Endothelial cell of umbilical vein (primary cell): Measurements from ENCODE around the gene C16orf78. TPM values are rescaled to one million over a fixed set of nuclear protein-coding genes. Genes with fewer than 3 reads are reported as not detected.

Experiments
- BruUV-seq: library from RNA; stranded (reverse); fragments of 400-500 nt; replicated peaks from 2 replicates; lab custom pipeline; 2021; lab: Mats Ljungman, UMichigan
- CTCF ChIA-PET: fragments of 300-600, 350-600 bp; sonication (Branson Sonifier 250); formaldehyde crosslinking; loops from one replicate; lab custom pipeline; 2021; ENCODE audit warnings: antibody characterized with exemption, inconsistent platforms; lab: Charles Lee
- POLR2A ChIA-PET: fragments of 300-600, 350-600 bp; sonication (Branson Sonifier 250); formaldehyde crosslinking; loops from one replicate; lab custom pipeline; 2021; ENCODE audit warnings: antibody characterized with exemption, inconsistent platforms; lab: Charles Lee
- DNase-seq: peaks from one replicate; pipeline ENCODE4 v3.0.0-alpha.2; 2011; ENCODE audit warnings: low read depth, low spot score
- FAIRE-seq: peaks from 2 replicates; lab custom pipeline; 2011; peaks lifted over from hg19 to GRCh38; lab: Jason Lieb, UNC
- H2AFZ ChIP-seq: 2 replicates; pipeline ENCODE4 v1.6.0; 2012; ENCODE audit warnings: low read depth, low read length, control low read depth, inconsistent platforms
- H3K27ac ChIP-seq: 2 replicates; pipeline ENCODE4 v1.5.1; 2011; ENCODE audit warnings: low read depth, mild to moderate bottlenecking, control low read depth, low read length, moderate library complexity; ENCODE audit not compliant: insufficient read depth
- H3K27me3 ChIP-seq, 2 experiments: 2 replicates each; pipeline versions ENCODE4 v1.6.0 to v1.6.1; 2011; ENCODE audit warnings: low read length in 2 of 2, mixed read lengths in 1 of 2; ENCODE audit not compliant: control insufficient read depth in 2 of 2, insufficient read depth in 2 of 2
- H3K36me3 ChIP-seq, 2 experiments: 2 replicates in 1 of 2; 3 replicates in 1 of 2; pipeline ENCODE4 v1.5.1; 2011; ENCODE audit warnings: low read length in 2 of 2, mild to moderate bottlenecking in 1 of 2, moderate library complexity in 1 of 2; ENCODE audit not compliant: control insufficient read depth in 2 of 2, insufficient read depth in 2 of 2; ENCODE audit errors: extremely low read depth in 1 of 2
- H3K4me1 ChIP-seq: 3 replicates; pipeline ENCODE4 v1.5.1; 2011; ENCODE audit warnings: mild to moderate bottlenecking, low read length; ENCODE audit not compliant: control insufficient read depth, insufficient read depth; ENCODE audit errors: extremely low read depth
- H3K4me2 ChIP-seq: 2 replicates; pipeline ENCODE4 v1.6.1; 2011; ENCODE audit warnings: low read length, control low read depth, mixed read lengths; ENCODE audit not compliant: insufficient read depth
- H3K4me3 ChIP-seq, 3 experiments: fragments of 200-600 bp in 1 of 3; sonication (generic), shearing (Covaris generic) in 1 of 3; replicated peaks in 1 of 3; 2 replicates each; pipeline ENCODE4 v1.5.1; 2011 to 2016; ENCODE audit warnings: control low read depth in 3 of 3, low read length in 3 of 3, mild to moderate bottlenecking in 2 of 3, inconsistent platforms in 1 of 3, low read depth in 1 of 3, moderate library complexity in 1 of 3; ENCODE audit not compliant: insufficient read depth in 1 of 3
- H3K79me2 ChIP-seq: 2 replicates; pipeline ENCODE4 v1.6.0; 2012; ENCODE audit warnings: low read length, inconsistent platforms; ENCODE audit not compliant: control insufficient read depth, insufficient read depth
- H3K9ac ChIP-seq: replicated peaks from 2 replicates; pipeline ENCODE3; 2011; ENCODE audit warnings: low read length, control low read depth; ENCODE audit not compliant: insufficient read depth; ENCODE audit errors: extremely low read depth
- H3K9me1 ChIP-seq: replicated peaks from 3 replicates; pipeline ENCODE4 v1.6.0; 2011; ENCODE audit warnings: mild to moderate bottlenecking, low read length; ENCODE audit not compliant: control insufficient read depth, insufficient read depth; ENCODE audit errors: extremely low read depth
- H3K9me3 ChIP-seq: replicated peaks from 2 replicates; pipeline ENCODE4 v1.5.1; 2012; ENCODE audit warnings: low read length, inconsistent platforms; ENCODE audit not compliant: control insufficient read depth, insufficient read depth
- H4K20me1 ChIP-seq: replicated peaks from 2 replicates; pipeline ENCODE3; 2011; ENCODE audit warnings: mild to moderate bottlenecking, low read length; ENCODE audit not compliant: control insufficient read depth, insufficient read depth; ENCODE audit errors: extremely low read depth
- EZH2 ChIP-seq: IDR thresholded peaks from 2 replicates; pipeline ENCODE4 v1.6.1; 2012; ENCODE audit warnings: borderline replicate concordance, low read depth, mild to moderate bottlenecking, moderate library complexity, low read length, inconsistent platforms; ENCODE audit not compliant: severe bottlenecking
- FOS ChIP-seq: IDR thresholded peaks from 2 replicates; pipeline ENCODE4 v1.6.1; 2011; ENCODE audit warnings: mild to moderate bottlenecking, low read length, moderate library complexity, borderline replicate concordance; ENCODE audit not compliant: insufficient read depth
- GATA2 ChIP-seq: IDR thresholded peaks from 2 replicates; pipeline ENCODE4 v1.7.0; 2011; ENCODE audit warnings: low read depth, mild to moderate bottlenecking, moderate library complexity, mixed read lengths, low read length; ENCODE audit not compliant: insufficient read length, insufficient read depth
- JUN ChIP-seq: IDR thresholded peaks from 2 replicates; pipeline ENCODE4 v1.6.1; 2011; ENCODE audit warnings: borderline replicate concordance, low read depth; ENCODE audit not compliant: insufficient read length, insufficient read depth
- MYC ChIP-seq: IDR thresholded peaks from one replicate; pipeline ENCODE4 v1.6.1; 2011; ENCODE audit warnings: mild to moderate bottlenecking, low read depth, low read length
- POLR2A ChIP-seq: IDR thresholded peaks from 2 replicates; pipeline ENCODE4 v1.6.1; 2012; ENCODE audit warnings: low read depth, mild to moderate bottlenecking, control low read depth, low read length
- POLR2AphosphoS5 ChIP-seq: IDR thresholded peaks from 2 replicates; pipeline ENCODE4 v1.6.1; 2012; ENCODE audit warnings: low read depth, mild to moderate bottlenecking, control low read depth, low read length, moderate library complexity; ENCODE audit not compliant: insufficient read depth
- dilution Hi-C: fragments of 300-500 bp; cut with MboI; formaldehyde crosslinking; loops from one replicate; pipeline ENCODE4 v1.15.0; 2019; ENCODE audit warnings: low sequenced_read_pairs; ENCODE audit not compliant: extremely low pct_ligation_motif_present
- intact Hi-C: fragments of 100-400 bp; cut with micrococcal nuclease; formaldehyde crosslinking; loops from one replicate; pipeline ENCODE4 v1.10.0; 2022
- polyA plus RNA-seq, 4 experiments: library from polyadenylated mRNA; depleted of rRNA in 3 of 4; stranded (reverse) in 3 of 4; unstranded in 1 of 4; fragments of >200 nt; gene quantifications; 2 replicates each; pipeline versions ENCODE4 v1.2.1 to v1.2.3, GENCODE V29; 2011 to 2012; ENCODE audit warnings: missing spikeins in 1 of 4
- total RNA-seq: library from RNA; stranded (reverse); gene quantifications from 2 replicates; pipeline ENCODE4 v1.2.3, GENCODE V29; 2021
- TF ChIP-seq, protein P1 (sequence below), 2 donors: IDR thresholded peaks; 1 replicate in 1 of 2; 2 replicates in 1 of 2; pipeline ENCODE4 v1.5.1; 2011; ENCODE audit warnings: low read length in 2 of 2, mild to moderate bottlenecking in 2 of 2, moderate library complexity in 2 of 2, control low read depth in 1 of 2, inconsistent platforms in 1 of 2, low read depth in 1 of 2; ENCODE audit not compliant: insufficient read depth in 1 of 2; ENCODE audit errors: extremely low read depth in 1 of 2
- TF ChIP-seq, protein P2 (sequence below): IDR thresholded peaks from 2 replicates; pipeline ENCODE4 v1.6.1; 2011; ENCODE audit not compliant: insufficient read depth, insufficient read length

The C16orf78 gene
- total and polyA plus RNA-seq, 2 donors (not counting 3 experiments of a cell fraction or from before 2014, with no cell fraction given): not detected

DNA sequence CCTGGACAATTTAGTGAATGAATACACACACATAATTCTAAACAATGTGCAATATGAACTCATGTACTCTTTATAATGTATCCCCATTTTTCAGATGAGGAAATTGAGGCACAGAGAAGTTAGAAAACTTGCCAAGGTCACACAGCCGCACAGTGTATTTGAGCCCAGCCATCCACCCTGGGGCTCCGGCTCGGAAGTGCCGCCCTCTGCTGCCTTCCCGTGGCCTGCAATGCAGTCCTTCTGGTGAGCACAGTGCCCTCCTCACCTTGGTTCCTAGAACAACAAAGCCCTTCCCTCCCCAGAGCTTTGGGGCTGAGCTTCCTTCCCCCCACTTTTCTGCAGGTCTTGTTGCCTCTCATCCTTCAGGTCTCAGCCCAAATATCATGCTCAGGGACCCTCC, 63.7 kb downstream of the C16orf78 start:
- intact Hi-C loops: no loop called here
- Histone ChIP-seq H2AFZ (no peak overlapping the region), H4K20me1 (no peaks in the 10 kb centered on the region), H3K79me2 (no peaks in the 10 kb centered on the region), H3K9me3 (no peaks in the 10 kb centered on the region), H3K4me2 (no peak overlapping the region), H3K27me3 (no peaks in the 10 kb centered on the region), H3K4me3 (no peak overlapping the region), H3K9me1 (no peaks in the 10 kb centered on the region), H3K4me1 (no peaks in the 10 kb centered on the region), H3K27ac (no peak overlapping the region), H3K9ac (no peak overlapping the region), H3K36me3 (no peaks in the 10 kb centered on the region)
- TF ChIP-seq JUN (no peak), POLR2A (no peak), POLR2AphosphoS5 (no peak), EZH2 (no peak), MYC (no peak), GATA2 (no peak), FOS (no peak)
- TF ChIP-seq, protein P1, sequence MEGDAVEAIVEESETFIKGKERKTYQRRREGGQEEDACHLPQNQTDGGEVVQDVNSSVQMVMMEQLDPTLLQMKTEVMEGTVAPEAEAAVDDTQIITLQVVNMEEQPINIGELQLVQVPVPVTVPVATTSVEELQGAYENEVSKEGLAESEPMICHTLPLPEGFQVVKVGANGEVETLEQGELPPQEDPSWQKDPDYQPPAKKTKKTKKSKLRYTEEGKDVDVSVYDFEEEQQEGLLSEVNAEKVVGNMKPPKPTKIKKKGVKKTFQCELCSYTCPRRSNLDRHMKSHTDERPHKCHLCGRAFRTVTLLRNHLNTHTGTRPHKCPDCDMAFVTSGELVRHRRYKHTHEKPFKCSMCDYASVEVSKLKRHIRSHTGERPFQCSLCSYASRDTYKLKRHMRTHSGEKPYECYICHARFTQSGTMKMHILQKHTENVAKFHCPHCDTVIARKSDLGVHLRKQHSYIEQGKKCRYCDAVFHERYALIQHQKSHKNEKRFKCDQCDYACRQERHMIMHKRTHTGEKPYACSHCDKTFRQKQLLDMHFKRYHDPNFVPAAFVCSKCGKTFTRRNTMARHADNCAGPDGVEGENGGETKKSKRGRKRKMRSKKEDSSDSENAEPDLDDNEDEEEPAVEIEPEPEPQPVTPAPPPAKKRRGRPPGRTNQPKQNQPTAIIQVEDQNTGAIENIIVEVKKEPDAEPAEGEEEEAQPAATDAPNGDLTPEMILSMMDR (IDR thresholded peaks at IDR 0.05; ENCODE audit: extremely low read depth in 1 of 2, insufficient read depth in 1 of 2, low read depth in 1 of 2, low read length in 2 of 2): no peak
- TF ChIP-seq, protein P2, sequence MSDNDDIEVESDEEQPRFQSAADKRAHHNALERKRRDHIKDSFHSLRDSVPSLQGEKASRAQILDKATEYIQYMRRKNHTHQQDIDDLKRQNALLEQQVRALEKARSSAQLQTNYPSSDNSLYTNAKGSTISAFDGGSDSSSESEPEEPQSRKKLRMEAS: no peak
- FAIRE-seq (no peak), DNase-seq (no peak)
- no TSS peak for BruUV-seq
- ChIA-PET POLR2A (no interaction called here), CTCF (no interaction called here)
- dilution Hi-C loops: no loop called here
